Fibroblast of lung (primary cell): ENCODE measurements around the gene XRCC4. TPM values are rescaled to one million over a fixed set of nuclear protein-coding genes. Genes with fewer than 3 reads are reported as not detected.

ENCODE experiments used
- DNase-seq, 2 donors: peaks; one replicate each; pipeline versions ENCODE4 v3.0.0 to v3.0.0-alpha.2; 2010; ENCODE audit warnings: low read depth in 2 of 2
- H2AFZ ChIP-seq: 2 replicates; pipeline ENCODE4 v1.5.1; 2012; ENCODE audit warnings: low read length, control low read depth, inconsistent platforms
- H3K27ac ChIP-seq: 2 replicates; pipeline ENCODE4 v1.5.1; 2011; ENCODE audit warnings: low read length, control low read depth; ENCODE audit not compliant: insufficient read depth
- H3K27me3 ChIP-seq: 2 replicates; pipeline ENCODE4 v1.5.1; 2011; ENCODE audit warnings: mild to moderate bottlenecking, low read length; ENCODE audit not compliant: control insufficient read depth, insufficient read depth
- H3K36me3 ChIP-seq: 2 replicates; pipeline ENCODE4 v1.5.1; 2011; ENCODE audit warnings: low read length; ENCODE audit not compliant: control insufficient read depth, insufficient read depth
- H3K4me1 ChIP-seq: 2 replicates; pipeline ENCODE4 v1.5.1; 2011; ENCODE audit warnings: low read length; ENCODE audit not compliant: control insufficient read depth, insufficient read depth; ENCODE audit errors: extremely low read depth
- H3K4me2 ChIP-seq: 2 replicates; pipeline ENCODE4 v1.5.1; 2011; ENCODE audit warnings: low read length, control low read depth; ENCODE audit not compliant: insufficient read depth; ENCODE audit errors: extremely low read depth
- H3K4me3 ChIP-seq, 4 experiments: fragments of 200-600 bp in 1 of 4; sonication (generic) in 1 of 4; replicated peaks in 1 of 4; 2 replicates each; pipeline ENCODE4 v1.5.1; 2011 to 2016; ENCODE audit warnings: low read length in 4 of 4, low read depth in 3 of 4, mild to moderate bottlenecking in 3 of 4, control low read depth in 2 of 4, inconsistent platforms in 1 of 4, mixed read lengths in 1 of 4; ENCODE audit not compliant: insufficient read depth in 1 of 4; ENCODE audit errors: control extremely low read depth in 1 of 4
- H3K79me2 ChIP-seq: 2 replicates; pipeline ENCODE4 v1.5.1; 2012; ENCODE audit warnings: mild to moderate bottlenecking, low read length, inconsistent platforms; ENCODE audit not compliant: control insufficient read depth, insufficient read depth
- H3K9ac ChIP-seq: 2 replicates; pipeline ENCODE4 v1.5.1; 2011; ENCODE audit warnings: mild to moderate bottlenecking, low read length, control low read depth; ENCODE audit not compliant: insufficient read depth
- H3K9me3 ChIP-seq: 2 replicates; pipeline ENCODE4 v1.5.1; 2012; ENCODE audit warnings: low read depth, low read length; ENCODE audit not compliant: control insufficient read depth, insufficient read depth
- H4K20me1 ChIP-seq: 2 replicates; pipeline ENCODE4 v1.5.1; 2011; ENCODE audit warnings: low read length; ENCODE audit not compliant: control insufficient read depth, insufficient read depth; ENCODE audit errors: extremely low read depth
- CTCF ChIP-seq, 2 donors: IDR thresholded peaks in 1 of 2; conservative IDR thresholded peaks in 1 of 2; 1 replicate in 1 of 2; 2 replicates in 1 of 2; pipeline ENCODE4 v1.5.1; 2011 to 2012; ENCODE audit warnings: low read length in 2 of 2, control low read depth in 1 of 2, inconsistent platforms in 1 of 2, low read depth in 1 of 2, mild to moderate bottlenecking in 1 of 2
- EZH2 ChIP-seq: IDR thresholded peaks from 2 replicates; pipeline ENCODE4 v1.5.1; 2012; ENCODE audit warnings: low read length, control low read depth, mild to moderate bottlenecking; ENCODE audit errors: missing control alignments
- polyA plus RNA-seq, 2 donors: library from polyadenylated mRNA; depleted of rRNA in 1 of 2; stranded (reverse) in 1 of 2; unstranded in 1 of 2; fragments of >200 nt; gene quantifications; 2 replicates each; pipeline ENCODE4 v1.2.1, GENCODE V29; 2011 to 2012; ENCODE audit warnings: missing spikeins in 1 of 2
- total RNA-seq: library from RNA; depleted of rRNA; stranded (reverse); fragments of >200 nt; gene quantifications from 2 replicates; pipeline ENCODE4 v1.2.1, GENCODE V29; 2014

Gene XRCC4
- total and polyA plus RNA-seq, 2 donors (not counting 1 experiment from before 2014, with no cell fraction given), result 7.5 to 7.6 TPM

GRCh38 chr5:83371726-83372125 is 294.4 kb downstream of the XRCC4 start:
- no peak overlapping the region for H3K4me3 ChIP-seq
- no peaks in the 10 kb centered on the region for H4K20me1 ChIP-seq
- no peaks in the 10 kb centered on the region for H3K79me2 ChIP-seq
- peaks cover 10% of the 10 kb centered on the region for H3K4me1 ChIP-seq
- no peaks in the 10 kb centered on the region for H3K27me3 ChIP-seq
- H3K36me3 ChIP-seq, result no peaks in the 10 kb centered on the region
- TF ChIP-seq EZH2 (no peak), CTCF (conservative IDR thresholded peaks at IDR 0.05 in 1 of 2, IDR thresholded peaks at IDR 0.05 in 1 of 2; ENCODE audit: low read depth in 1 of 2, low read length in 2 of 2) (no peak)
- DNase-seq, result no peak
- H3K9me3 ChIP-seq, result no peaks in the 10 kb centered on the region
- H3K9ac ChIP-seq, result no peak overlapping the region
- H2AFZ ChIP-seq, result no peak overlapping the region
- no peak overlapping the region for H3K4me2 ChIP-seq
- H3K27ac ChIP-seq, result no peak overlapping the region

DNA sequence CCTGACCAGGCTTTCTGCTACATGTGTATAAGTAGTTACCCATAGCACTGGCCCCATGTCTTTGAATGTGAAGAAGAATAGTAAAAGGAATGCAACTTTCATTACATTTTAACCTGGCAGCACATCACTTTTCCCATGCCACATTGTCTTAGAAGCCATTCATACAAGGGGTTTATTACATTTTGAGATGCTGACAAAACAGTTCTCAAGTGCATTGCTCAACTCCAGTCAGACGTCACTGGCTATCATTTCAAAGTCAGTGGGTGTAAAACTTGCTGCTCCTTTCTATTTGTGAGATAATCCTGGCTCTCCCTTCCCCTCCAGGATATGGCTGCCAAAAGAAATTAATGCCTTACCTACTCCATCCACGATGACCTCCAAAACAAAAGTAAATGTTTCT is 297.2 kb downstream of the XRCC4 start:
- Histone ChIP-seq H2AFZ (no peak overlapping the region), H3K27ac (no peak overlapping the region), H3K4me1 (peaks cover 14% of the 10 kb centered on the region), H3K9me3 (no peaks in the 10 kb centered on the region), H3K9ac (no peak overlapping the region), H3K27me3 (no peaks in the 10 kb centered on the region), H3K36me3 (no peaks in the 10 kb centered on the region), H3K79me2 (no peaks in the 10 kb centered on the region), H4K20me1 (no peaks in the 10 kb centered on the region), H3K4me2 (no peak overlapping the region), H3K4me3 (no peak overlapping the region)
- peak; percentile 72 to 79 for DNase-seq
- TF ChIP-seq CTCF (conservative IDR thresholded peaks at IDR 0.05 in 1 of 2, IDR thresholded peaks at IDR 0.05 in 1 of 2; ENCODE audit: low read depth in 1 of 2, low read length in 2 of 2) (no peak), EZH2 (no peak)

GRCh38 chr5:83375049-83375745 is 297.9 kb downstream of the XRCC4 start:
- no peak for TF ChIP-seq EZH2
- no peak for TF ChIP-seq CTCF (conservative IDR thresholded peaks at IDR 0.05 in 1 of 2, IDR thresholded peaks at IDR 0.05 in 1 of 2; ENCODE audit: low read depth in 1 of 2, low read length in 2 of 2)
- DNase-seq, result peak; percentile 36 to 62
- Histone ChIP-seq H3K4me1 (peaks cover 14% of the 10 kb centered on the region), H3K9me3 (no peaks in the 10 kb centered on the region), H3K79me2 (no peaks in the 10 kb centered on the region), H2AFZ (no peak overlapping the region), H3K4me2 (no peak overlapping the region), H3K4me3 (no peak overlapping the region), H4K20me1 (no peaks in the 10 kb centered on the region), H3K9ac (no peak overlapping the region), H3K27ac (no peak overlapping the region), H3K27me3 (no peaks in the 10 kb centered on the region), H3K36me3 (no peaks in the 10 kb centered on the region)
